ENCODE measurements around the gene SORCS2.

GRCh38 chr4:7312691-7313090 lies 120.4 kb downstream of the SORCS2 start:
- TF ChIP-seq POLR2AphosphoS5 (IDR thresholded peaks at IDR 0.05; ENCODE audit: low read depth, low read length) (no peak), CTCF (IDR thresholded peaks at IDR 0.05) (no peak), EZH2phosphoT487 (IDR thresholded peaks at IDR 0.05; ENCODE audit: borderline replicate concordance, low read depth) (no peak), NRF1 (IDR thresholded peaks at IDR 0.05; ENCODE audit: low read depth, low read length) (no peak), TAF1 (IDR thresholded peaks at IDR 0.05; ENCODE audit: borderline replicate concordance, low read depth, low read length) (no peak), JUND (IDR thresholded peaks at IDR 0.05) (no peak), GATA2 (CRISPR knock-in tag; IDR thresholded peaks at IDR 0.05) (no peak)
- TF ChIP-seq, protein P1, sequence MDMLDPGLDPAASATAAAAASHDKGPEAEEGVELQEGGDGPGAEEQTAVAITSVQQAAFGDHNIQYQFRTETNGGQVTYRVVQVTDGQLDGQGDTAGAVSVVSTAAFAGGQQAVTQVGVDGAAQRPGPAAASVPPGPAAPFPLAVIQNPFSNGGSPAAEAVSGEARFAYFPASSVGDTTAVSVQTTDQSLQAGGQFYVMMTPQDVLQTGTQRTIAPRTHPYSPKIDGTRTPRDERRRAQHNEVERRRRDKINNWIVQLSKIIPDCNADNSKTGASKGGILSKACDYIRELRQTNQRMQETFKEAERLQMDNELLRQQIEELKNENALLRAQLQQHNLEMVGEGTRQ (IDR thresholded peaks at IDR 0.05; ENCODE audit: borderline replicate concordance, low read depth, low read length) = no peak
- TF ChIP-seq, protein P2, sequence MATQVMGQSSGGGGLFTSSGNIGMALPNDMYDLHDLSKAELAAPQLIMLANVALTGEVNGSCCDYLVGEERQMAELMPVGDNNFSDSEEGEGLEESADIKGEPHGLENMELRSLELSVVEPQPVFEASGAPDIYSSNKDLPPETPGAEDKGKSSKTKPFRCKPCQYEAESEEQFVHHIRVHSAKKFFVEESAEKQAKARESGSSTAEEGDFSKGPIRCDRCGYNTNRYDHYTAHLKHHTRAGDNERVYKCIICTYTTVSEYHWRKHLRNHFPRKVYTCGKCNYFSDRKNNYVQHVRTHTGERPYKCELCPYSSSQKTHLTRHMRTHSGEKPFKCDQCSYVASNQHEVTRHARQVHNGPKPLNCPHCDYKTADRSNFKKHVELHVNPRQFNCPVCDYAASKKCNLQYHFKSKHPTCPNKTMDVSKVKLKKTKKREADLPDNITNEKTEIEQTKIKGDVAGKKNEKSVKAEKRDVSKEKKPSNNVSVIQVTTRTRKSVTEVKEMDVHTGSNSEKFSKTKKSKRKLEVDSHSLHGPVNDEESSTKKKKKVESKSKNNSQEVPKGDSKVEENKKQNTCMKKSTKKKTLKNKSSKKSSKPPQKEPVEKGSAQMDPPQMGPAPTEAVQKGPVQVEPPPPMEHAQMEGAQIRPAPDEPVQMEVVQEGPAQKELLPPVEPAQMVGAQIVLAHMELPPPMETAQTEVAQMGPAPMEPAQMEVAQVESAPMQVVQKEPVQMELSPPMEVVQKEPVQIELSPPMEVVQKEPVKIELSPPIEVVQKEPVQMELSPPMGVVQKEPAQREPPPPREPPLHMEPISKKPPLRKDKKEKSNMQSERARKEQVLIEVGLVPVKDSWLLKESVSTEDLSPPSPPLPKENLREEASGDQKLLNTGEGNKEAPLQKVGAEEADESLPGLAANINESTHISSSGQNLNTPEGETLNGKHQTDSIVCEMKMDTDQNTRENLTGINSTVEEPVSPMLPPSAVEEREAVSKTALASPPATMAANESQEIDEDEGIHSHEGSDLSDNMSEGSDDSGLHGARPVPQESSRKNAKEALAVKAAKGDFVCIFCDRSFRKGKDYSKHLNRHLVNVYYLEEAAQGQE (IDR thresholded peaks at IDR 0.05; ENCODE audit: low read depth, low read length) = no peak
- TF ChIP-seq, protein P3, sequence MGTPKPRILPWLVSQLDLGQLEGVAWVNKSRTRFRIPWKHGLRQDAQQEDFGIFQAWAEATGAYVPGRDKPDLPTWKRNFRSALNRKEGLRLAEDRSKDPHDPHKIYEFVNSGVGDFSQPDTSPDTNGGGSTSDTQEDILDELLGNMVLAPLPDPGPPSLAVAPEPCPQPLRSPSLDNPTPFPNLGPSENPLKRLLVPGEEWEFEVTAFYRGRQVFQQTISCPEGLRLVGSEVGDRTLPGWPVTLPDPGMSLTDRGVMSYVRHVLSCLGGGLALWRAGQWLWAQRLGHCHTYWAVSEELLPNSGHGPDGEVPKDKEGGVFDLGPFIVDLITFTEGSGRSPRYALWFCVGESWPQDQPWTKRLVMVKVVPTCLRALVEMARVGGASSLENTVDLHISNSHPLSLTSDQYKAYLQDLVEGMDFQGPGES (IDR thresholded peaks at IDR 0.05; ENCODE audit: low read depth, low read length) = no peak
- TF ChIP-seq, protein P4, sequence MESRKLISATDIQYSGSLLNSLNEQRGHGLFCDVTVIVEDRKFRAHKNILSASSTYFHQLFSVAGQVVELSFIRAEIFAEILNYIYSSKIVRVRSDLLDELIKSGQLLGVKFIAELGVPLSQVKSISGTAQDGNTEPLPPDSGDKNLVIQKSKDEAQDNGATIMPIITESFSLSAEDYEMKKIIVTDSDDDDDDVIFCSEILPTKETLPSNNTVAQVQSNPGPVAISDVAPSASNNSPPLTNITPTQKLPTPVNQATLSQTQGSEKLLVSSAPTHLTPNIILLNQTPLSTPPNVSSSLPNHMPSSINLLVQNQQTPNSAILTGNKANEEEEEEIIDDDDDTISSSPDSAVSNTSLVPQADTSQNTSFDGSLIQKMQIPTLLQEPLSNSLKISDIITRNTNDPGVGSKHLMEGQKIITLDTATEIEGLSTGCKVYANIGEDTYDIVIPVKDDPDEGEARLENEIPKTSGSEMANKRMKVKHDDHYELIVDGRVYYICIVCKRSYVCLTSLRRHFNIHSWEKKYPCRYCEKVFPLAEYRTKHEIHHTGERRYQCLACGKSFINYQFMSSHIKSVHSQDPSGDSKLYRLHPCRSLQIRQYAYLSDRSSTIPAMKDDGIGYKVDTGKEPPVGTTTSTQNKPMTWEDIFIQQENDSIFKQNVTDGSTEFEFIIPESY (IDR thresholded peaks at IDR 0.05; ENCODE audit: borderline replicate concordance, low read depth) = no peak
- TF ChIP-seq, protein P5, sequence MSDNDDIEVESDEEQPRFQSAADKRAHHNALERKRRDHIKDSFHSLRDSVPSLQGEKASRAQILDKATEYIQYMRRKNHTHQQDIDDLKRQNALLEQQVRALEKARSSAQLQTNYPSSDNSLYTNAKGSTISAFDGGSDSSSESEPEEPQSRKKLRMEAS (IDR thresholded peaks at IDR 0.05; ENCODE audit: low read depth) = no peak

Measured in SK-N-SH (cell line).